Heart left ventricle (tissue), 13 donors: ENCODE data around the gene RNF215.

ENCODE experiments used
- CTCF ChIP-seq, 12 donors: fragments of 200-600 bp; sonication (generic) in 4 of 12; IDR thresholded peaks; one replicate each; pipeline versions ENCODE4 v1.5.0 to v1.8.0; 2018 to 2022; ENCODE audit warnings: antibody characterized with exemption in 12 of 12, mild to moderate bottlenecking in 5 of 12
- POLR2A ChIP-seq, 2 donors: fragments of 450-650 bp; IDR thresholded peaks; one replicate each; pipeline ENCODE4 v1.6.1; 2017; ENCODE audit warnings: antibody characterized with exemption in 2 of 2, mild to moderate bottlenecking in 2 of 2, moderate library complexity in 2 of 2
- donor health status: ischemic (EF 13 %, LVEDD 7.1; RV severe dilation, severe dysfunction).
- donor health status: DM: no; HTN: yes; CAD: no.
- donor health status: DM: no; HTN: no; CAD: no.
- donor health status: ischemic (EF 25% LVEDD 6.9; RV normal size, moderate dysfunction).
- donor health status: ischemic (EF 25% LVEDD 5.7; RV mildly dilated, moderate dysfunction).
- donor health status: ischemic (EF 35%, LVEDD 5.7; RV mildly dilated, moderate dysfunction).
- donor health status: nonischemic (EF 11% LVEDD 7.7; RV severe dilation, severe dysfunction).
- donor health status: DM: yes; HTN: yes; CAD: no.
- donor health status: PGD.
- donor health status: ischemic (EF 29% LVEDD 5.4; RV normal size, mild dysfunction).
- donor health status: nonischemic (EF 23%, LVEDD 6.1; RV moderate dilation, normal function).

- TF ChIP-seq CTCF (IDR thresholded peaks at IDR 0.05) (no peak), POLR2A (IDR thresholded peaks at IDR 0.05) (no peak)
These were observed 21.3 kb upstream of the RNF215 start for GRCh38 chr22:30408388-30409102.
